GM04503 (cell line): ENCODE results near the gene AKAP12.

ENCODE experiments used
- DNase-seq: peaks from one replicate; pipeline ENCODE4 v3.0.0-alpha.2; 2012; ENCODE audit warnings: low read depth

AKAP12 gene

DNA sequence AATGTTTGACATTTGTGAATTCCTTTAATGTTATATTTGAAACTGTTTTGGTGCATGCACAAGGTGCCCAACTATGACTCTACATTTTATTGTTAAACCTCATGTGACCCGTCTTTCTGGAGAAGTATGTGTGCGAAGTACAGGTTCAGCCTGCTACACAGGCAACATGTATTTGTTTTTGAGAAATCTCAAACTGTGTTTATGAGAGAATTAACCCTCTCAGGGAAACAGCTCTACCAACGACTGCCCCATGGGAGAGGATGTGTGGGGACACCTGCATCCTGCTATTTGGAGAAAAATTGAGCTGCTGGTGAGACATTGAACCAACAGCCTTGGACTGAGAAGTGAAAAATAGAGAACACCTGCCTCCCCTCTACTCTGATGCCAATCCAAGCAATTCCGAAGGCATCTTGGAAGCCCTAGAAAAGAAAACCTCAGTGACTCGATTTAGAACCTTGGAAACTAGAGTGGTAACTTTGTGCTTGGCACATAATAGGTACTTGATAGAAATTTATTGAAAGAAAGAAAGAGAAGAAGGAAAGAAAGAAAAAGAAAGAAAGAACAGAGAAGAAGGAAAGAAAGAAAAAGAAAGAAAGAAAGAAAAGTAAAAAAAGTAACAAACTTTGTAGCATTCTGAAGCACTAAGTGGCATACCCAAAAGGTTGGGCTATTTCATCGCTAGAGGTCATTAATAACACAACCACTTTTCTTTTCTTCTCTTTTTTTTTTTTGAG, 2.9 kb upstream of the AKAP12 start:
- DNase-seq = no peak

DNA sequence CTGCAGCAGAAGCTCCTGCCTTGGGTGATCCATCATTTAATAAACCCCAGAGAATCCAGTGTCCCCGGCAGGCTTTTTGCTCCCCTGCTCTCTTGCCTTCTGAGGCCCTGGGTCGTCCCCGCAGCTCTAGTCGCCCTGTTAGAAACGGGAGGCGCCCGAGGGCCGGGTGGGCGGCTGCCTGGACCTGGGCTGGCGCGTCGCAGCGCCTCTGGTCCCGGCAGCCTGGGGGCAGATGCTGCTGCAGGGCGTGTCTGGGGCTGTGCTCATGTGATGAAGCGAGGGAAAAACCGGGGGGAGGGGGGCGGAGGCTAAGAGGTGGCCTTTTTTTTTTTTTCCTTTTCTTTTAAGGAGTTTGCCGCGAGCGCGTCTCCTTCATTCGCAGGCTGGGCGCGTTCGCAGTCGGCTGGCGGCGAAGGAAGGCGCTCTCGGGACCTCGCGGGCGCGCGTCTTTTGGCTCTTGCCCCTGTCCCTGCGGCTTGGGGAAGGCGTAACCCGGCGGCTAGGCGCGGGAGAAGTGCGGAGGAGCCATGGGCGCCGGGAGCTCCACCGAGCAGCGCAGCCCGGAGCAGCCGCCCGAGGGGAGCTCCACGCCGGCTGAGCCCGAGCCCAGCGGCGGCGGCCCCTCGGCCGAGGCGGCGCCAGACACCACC, 394 bp downstream of the AKAP12 start:
- DNase-seq = peak; percentile 21

DNA sequence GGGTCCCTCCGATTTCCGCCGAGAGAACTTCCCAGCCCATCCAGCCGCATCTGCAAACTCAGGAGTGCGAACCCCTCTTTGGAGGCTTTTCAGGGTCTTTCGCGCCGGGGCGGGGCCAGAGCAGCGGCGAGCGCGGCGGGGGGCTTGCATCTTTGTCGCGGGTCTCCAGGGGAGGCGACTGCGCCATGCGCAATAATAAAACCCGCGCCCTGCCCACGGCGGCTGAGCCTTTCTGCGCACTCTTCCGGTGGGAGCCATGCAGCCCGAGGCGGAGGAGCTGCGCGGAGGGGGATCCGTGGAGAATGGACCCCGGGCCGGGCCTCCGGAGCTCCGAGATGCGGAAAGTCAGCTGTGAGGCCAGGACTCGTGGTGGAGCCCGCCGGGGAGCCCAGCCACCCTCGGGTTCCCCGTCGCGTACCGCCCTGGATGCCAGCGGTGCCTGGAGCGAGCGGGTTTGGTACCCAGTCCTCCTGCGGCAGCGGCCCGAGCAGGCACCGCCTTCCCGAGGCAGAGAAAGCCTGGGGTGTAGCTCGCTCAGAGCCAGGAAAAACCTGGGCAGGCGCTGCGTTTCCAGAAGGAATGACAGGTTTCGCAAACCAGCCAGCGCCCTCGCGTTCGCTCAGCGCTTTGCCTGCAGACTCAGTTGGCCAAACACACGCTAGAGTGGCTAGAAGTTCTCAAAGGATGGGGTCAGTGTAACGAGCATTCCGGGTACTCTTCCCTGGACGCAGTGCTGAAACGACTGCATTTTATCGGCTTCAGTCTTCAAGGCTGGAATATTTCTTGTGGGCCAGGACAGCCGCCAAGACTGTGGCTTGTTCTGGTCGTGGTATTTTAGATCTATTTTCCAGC, 1.2 kb downstream of the AKAP12 start:
- DNase-seq = peak; percentile 39

DNA sequence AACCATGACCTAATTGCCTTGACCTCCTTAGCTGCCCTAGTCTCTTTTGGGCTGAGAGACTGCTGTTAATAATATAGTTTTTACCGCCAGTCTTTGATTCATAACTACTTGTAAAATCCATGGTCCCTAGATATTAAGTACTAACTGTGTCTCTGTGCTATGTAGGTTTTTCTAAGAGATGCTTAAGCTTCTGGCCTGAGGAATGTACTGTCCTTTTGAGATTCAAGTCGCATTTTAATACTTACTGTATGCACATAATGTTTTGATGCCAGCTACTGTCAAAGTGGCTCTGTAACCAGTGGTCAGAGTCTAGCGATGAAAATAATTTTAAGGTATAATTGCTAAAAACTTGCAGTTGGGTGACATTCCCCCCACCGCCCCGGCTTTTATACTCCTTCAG, 2.1 kb downstream of the AKAP12 start:
- DNase-seq = no peak

DNA sequence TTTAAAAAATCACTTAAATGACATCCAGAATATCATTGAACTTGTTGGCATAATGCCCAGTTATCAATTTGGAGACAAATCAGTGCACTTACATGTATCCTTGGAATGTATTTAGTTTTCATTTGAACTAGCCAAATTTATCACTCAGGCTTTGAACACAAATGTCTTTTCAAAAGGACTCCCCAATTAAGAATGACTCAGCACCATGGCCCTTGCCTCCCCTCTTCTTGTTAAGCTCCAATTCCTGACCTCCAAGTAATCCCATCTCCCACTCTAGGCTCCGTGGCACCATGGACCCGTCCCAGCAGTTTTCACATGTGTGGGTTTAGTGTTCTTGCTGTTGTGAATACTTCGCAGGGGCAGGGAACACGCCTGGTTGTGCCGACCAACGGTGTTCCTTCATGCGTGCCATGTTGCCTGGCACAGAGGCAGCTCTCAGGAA, 2.7 kb downstream of the AKAP12 start:
- no peak for DNase-seq

DNA sequence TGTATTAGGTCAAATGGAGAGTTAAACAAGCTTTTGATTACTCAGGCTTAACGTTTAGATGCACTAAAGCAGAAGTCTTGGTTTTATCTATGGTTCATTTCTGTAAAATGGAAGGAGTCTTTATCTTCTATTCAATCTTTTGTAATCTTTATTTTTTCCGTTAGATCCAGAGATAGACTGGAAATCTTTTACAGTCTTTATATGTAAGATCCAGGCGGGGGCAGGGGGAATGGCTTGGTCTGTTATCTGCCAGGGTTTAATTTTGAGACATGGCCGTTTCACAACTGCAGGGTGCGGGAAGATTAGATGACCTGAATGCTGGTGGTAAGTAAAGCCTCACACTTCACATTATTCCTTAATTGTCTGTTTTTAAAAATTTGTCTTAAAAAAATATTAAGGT, 3.7 kb downstream of the AKAP12 start:
- no peak for DNase-seq

DNA sequence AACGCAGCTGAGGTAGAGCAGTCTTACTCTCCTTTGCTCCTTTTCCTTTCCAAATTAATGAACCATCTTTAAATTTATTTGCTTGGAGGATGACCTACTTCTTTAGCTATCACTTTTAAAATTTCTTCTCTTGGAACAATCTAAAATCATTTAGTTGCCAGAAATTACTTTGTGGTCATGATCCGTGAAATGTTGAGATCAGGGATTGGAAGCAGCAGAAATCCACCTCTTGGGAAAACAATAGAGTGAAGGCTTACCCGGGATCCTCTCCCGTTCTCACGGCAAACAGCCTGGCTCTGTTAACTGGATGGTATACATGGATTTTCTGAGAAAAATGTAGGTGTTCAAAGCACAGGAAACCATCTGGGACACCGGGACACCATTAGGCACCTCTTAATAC, 7.7 kb downstream of the AKAP12 start:
- DNase-seq = no peak

DNA sequence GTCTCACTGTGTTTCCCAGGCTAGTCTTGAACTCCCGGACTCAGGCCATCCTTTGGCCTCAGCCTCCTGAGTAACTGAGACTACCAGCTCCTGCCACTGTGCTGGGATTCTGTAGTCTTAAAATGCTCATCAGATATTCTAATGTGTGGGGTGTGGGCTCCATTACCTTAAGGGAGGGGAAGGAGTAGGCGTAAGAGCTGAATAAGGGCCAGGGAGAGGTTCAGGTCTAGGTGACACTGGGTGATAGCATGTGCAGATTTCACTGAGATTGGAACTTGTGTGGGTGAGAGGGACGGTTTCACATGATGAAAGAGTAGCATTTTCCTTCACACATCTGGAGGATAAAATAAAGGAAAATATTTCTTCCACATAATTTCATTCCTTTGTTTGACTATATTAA, 8.5 kb downstream of the AKAP12 start:
- no peak for DNase-seq

DNA sequence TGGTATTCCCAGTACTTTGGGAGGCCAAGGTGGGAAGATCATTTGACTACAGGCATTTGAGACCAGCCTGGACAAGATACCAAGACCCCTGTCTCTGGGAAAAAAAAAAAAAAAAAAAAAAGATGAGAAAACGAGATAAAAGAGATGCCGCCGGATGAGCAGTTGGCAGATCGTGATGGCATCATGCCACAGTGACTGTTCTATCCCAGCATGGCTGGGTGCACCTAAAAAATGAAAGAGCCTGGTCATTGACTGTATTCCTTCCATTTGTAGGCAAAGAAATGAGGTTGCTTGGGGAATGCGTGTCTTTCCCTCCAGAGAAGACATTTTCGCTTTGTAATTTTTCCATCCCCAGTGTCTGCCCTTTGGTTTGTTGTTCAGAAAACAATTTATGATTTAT, 12.9 kb downstream of the AKAP12 start:
- no peak for DNase-seq

DNA sequence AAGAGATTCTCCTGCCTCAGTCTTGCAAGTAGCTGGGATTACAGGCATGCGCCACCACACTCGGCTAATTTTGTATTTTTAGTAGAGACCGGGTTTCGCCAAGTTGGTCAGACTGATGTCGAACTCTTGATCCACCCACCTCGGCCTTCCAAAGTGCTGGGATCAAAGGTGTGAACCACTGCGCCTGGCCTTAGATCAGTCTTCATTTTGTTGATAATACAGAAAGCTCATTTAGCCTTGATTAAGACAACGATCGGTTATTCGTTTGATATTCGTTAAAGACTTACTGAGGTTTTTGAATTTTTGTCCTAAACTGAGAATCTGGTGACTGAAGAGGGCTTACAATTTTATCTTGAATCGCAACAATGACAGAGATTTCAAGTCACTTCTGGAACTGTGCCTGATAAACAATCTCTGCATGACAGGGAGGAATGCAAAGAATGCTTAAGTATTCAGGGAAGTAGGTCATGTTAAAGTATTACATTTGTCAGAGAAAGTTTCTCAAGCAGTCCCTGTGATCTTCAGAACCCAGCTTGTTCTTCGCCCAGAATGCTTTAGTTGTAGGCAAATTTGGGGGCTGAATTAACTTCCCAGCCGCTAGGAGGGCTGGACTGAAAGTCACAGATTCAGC, 14.8 kb downstream of the AKAP12 start:
- DNase-seq = peak; percentile 29

DNA sequence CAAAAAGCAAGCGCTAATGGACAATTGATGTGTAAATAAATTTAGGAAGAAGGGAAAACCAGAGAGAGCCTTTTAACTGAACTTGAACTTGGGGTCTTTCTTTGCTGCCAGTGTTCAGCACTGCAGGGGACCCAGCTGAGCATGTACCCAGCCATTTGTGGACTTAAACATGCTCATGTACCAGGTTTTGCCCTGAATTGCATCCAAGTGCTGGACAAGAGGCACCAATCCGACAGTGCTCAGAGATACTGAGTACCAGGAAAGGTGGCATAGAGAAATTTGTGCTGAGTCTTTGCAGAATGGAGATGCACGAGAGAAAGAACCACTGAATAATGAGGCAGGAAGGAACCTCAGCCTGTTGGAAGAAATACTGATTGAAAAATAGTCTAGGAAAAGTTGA, 16.0 kb downstream of the AKAP12 start:
- no peak for DNase-seq

DNA sequence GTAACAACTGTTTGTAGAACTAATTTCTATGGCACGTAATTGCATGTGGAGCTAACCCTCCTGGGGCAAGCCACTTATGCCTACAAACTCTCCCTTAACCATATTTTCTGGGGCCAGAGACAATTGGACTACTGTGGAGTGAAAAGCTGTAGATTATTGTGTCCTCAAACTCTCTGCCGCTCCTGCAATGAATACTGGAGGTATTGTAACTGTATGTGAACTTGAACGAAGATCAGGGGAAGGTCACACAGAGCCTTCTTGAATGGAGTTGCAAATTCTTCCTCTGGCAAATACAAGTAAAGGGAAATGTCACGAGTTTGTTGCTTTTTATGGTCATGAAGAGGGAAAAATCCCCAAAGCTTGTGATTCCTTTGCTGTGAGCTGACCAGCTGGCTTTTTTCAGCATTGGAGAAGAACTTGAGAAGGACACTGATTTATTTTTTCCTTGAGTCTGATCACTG, 18.2 kb downstream of the AKAP12 start:
- no peak for DNase-seq

DNA sequence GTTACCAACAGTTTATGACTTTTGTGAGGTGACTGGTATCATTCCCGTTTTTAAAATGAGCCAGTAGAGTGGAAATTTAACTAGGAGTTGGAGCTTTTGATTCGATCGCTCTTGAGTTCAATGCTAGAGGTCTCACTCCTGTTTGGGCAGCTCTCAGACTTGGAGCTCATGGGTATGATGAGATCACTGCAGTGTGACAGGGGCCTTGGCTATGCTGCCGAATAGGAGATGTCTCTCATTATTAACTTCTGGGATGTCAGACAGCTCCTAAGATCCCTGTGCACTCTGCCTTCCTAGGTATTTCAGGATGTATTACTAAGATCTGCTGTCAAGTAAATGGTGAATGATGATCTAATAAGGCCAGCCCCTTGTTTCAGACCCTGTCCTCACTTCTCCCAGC, 20.4 kb downstream of the AKAP12 start:
- DNase-seq = no peak

DNA sequence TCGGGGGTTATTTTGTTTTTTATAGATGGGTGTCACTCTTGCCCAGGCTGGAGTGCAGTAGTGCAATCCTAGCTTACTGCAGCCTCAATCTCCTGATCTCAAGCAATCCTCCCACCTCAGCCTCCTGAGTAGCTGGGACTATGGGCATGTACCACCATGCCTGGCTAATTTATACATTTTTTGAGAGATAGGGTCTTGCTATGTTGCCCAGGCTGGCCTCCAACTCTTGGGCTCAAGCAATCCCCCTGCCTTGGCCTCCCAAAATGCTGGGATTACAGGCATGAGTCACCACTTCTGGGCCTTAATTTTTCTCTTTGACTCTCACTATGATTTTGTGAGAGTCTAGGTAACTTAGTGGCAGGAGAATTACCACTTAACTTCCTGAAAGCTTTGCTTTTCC, 23.3 kb downstream of the AKAP12 start:
- no peak for DNase-seq

DNA sequence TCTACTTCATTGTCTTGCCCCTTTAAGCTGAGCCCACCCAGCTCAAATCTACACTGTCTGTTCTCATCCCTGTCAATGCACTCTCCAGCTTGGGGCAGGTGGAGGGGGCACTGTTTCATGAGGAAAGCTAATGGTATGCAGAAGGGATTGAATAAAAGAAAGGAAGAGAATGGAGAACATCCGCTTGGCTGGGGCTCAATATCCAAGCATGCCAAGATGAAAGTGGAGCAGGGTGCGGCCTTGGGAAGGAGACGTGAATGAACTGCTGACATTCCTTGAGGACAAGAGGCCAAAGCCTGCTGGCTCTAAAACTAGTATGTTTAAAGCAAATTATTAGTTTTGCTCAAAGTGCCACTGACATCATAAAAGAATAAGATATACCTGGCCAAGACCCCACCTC, 24.2 kb downstream of the AKAP12 start:
- no peak for DNase-seq

DNA sequence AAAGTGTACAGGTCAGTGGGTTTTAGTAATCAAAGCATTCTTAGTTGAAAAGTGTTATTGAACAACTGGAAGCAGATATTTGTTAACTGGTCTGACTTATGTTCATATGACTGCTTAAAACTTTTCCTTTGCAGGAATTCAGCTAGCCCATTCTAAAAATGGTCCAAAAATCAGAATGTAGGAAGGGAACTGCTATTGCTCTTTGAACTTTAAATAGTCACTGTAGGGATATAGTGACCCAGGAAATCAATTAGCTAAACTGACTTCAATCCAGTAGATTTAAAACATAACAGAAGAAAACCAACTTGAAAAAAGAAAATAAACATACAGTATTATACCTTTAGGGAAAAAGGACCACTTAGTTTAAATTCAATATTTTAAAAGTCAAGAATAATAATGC, 25.5 kb downstream of the AKAP12 start:
- no peak for DNase-seq

DNA sequence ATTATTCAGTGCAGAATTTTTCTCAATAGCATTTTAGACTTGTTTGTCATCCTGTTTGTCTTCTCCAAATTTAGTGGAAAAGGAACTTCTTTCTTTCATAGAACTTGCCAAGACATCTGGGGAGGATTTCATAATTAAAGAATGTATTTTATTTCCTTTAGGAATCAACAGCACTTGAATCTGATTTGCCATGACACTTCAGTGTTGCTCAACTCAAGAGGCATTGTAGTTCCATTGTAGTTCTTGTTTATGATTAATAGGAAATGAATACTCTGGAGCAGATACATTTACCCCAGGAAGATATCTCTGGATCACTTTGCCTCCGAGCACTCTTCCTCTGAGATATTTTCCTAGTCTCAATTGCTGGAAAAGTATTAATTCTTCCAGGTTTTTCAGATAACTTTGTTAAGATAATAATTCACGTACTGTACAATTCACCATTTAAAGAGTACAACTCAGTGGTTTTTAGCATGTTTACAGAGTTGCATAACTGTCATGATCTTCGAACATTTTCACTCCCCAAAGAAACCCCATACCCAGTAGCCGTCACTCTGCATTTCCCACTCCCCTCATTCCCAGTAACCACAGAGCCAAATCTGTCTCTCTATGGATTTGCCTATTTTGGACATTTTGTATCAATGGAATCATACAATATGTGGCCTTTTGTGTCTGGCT, 29.7 kb downstream of the AKAP12 start:
- peak; percentile 81 for DNase-seq

DNA sequence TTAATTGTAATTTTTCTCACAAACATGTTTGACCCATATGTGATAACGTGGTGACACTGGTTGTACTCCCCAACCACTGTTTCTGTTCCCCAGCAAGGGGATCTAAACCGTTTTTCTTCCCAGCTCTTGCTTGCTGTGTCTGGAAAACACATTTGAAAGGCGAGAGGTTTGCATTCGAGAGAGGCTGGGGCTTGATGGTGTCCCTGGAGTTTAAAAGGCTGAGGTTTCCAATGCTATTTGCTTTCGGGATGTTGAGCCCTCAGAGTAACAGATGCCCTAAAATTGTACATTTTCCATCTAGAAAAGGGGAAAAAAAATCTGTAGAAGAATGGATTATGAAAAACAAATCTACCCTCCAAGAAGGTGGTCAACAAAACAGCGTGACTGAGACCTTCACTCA, 35.4 kb downstream of the AKAP12 start:
- DNase-seq = no peak

DNA sequence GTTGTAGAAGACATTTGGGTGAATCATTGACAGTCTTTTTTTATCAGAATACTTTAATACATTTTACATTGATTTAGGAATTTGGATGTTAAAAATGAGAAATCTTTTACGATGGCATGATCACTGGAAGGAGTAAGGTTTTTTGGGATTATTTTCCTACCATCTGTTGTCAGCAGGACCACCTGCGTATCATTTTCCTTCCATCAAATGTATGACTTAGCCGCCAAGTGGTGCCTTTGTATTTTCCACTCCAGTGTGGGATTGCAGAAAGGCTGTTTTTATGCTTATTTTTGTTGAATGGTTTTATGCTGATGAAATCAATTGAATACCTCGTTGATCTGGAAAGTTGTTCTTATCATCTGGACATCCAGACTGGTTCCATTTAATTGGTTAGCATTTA, 35.8 kb downstream of the AKAP12 start:
- no peak for DNase-seq

DNA sequence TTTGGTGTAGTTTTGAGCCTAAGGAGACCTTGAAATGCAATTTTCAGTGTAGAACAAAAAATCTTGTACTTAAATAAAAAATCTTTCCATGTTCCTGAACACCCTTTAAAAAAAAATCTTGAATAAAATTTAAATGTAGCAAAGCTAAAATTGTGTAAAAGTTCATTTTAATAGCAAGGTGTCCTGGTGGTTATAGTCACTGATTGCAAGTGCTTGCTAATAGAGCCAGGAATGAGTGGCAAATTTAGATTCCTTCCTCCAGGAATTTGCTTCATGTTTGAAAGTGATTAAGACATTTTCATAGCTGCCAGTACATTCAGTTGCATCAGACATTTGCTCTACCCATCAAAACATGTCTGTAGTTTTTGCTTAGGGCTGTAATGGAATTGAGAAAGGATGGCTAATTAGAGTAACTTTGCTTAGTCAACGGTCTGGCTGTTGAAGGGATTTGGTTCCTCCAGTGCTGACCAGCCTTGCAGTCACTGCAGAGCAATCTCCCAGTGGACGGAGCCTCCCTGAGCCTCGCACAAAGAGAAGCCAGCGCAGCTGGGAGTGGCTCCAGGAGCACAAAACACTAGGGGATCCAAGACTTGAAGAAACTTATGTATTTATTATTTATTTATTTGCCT, 36.5 kb downstream of the AKAP12 start:
- DNase-seq = peak; percentile 85

DNA sequence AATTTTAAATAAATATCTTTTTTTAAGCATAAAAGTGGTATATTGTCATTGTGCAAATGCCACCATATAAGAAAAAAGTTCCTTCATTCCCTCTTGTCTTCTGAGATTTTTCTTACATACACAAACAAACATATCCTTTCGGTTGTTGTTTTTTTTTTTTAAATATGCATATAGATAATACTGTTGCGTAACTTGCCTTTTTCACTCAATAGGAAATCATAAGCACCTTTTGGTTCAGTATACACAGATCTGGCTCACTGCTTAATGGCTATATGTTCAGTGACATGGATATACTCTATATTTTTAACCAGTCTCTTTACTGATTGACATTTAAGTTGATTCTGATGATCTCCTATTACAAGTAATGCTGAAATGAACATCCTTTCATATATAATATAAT, 40.1 kb downstream of the AKAP12 start:
- no peak for DNase-seq
